Measurements from ENCODE around the gene BAZ2B. TPM values are rescaled to one million over a fixed set of nuclear protein-coding genes. Genes with fewer than 3 reads are reported as not detected.

Gene BAZ2B
- total and polyA plus RNA-seq, 9 of the 15 experiments (the other 6 are each of a cell fraction or from before 2014, with no cell fraction given) = 7.5 to 38.6 (median 19.8) TPM

DNA sequence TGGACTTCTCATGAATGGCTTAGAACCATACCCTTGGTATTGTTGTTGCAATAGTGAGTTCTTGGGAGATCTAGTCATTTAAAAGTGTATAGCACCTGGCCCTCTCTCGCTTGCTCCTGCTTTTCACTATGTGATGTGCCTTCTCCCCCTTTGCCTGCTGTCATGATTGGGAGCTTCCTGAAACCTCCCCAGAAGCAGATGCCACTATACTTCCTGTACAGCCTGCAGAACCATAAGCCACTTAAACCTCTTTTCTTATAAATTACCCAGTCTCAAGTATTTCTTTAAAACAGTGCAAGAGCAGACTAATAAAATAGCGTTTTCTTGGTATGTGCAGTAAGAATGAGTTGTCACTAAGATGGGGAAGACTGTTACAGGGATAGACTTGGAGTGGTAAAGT lies 31.6 kb downstream of the BAZ2B start:
- H3K27ac ChIP-seq (ENCODE audit: extremely low read depth, low read depth, low read length) = no peak overlapping the region
- FAIRE-seq (no peak), ATAC-seq (peak; percentile 40; the same call in 1 of the 3 replicates), DNase-seq (ENCODE audit: extremely low read depth in 1 of 4, low spot score in 3 of 4) (no peak)
- ChIA-PET POLR2A (no interaction called here), CTCF (ENCODE audit: low intra/inter-chr PET ratio) (no interaction called here)
- BruUV-seq (replicated peaks) = no TSS peak
- H3K4me1 ChIP-seq (replicated peaks in 1 of 2; ENCODE audit: control insufficient read depth in 2 of 2, insufficient read depth in 2 of 2, low read length in 2 of 2) = no peaks in the 10 kb centered on the region
- no peaks in the 10 kb centered on the region for H4K20me1 ChIP-seq (replicated peaks; ENCODE audit: control insufficient read depth, insufficient read depth, low read length)
- H3K9me3 ChIP-seq (replicated peaks; ENCODE audit: control insufficient read depth, insufficient read depth, low read depth, low read length) = no peaks in the 10 kb centered on the region
- H3K4me2 ChIP-seq (ENCODE audit: insufficient read depth, low read length) = no peak overlapping the region
- TF ChIP-seq ZNF764 (CRISPR knock-in tag; IDR thresholded peaks at IDR 0.05; ENCODE audit: low read depth) (no peak), PYGO2 (tag; IDR thresholded peaks at IDR 0.05) (no peak), ZFPM2 (CRISPR knock-in tag; IDR thresholded peaks at IDR 0.05) (no peak), ETV5 (CRISPR knock-in tag; IDR thresholded peaks at IDR 0.05; ENCODE audit: low read depth) (no peak)
- TF ChIP-seq, protein P1, sequence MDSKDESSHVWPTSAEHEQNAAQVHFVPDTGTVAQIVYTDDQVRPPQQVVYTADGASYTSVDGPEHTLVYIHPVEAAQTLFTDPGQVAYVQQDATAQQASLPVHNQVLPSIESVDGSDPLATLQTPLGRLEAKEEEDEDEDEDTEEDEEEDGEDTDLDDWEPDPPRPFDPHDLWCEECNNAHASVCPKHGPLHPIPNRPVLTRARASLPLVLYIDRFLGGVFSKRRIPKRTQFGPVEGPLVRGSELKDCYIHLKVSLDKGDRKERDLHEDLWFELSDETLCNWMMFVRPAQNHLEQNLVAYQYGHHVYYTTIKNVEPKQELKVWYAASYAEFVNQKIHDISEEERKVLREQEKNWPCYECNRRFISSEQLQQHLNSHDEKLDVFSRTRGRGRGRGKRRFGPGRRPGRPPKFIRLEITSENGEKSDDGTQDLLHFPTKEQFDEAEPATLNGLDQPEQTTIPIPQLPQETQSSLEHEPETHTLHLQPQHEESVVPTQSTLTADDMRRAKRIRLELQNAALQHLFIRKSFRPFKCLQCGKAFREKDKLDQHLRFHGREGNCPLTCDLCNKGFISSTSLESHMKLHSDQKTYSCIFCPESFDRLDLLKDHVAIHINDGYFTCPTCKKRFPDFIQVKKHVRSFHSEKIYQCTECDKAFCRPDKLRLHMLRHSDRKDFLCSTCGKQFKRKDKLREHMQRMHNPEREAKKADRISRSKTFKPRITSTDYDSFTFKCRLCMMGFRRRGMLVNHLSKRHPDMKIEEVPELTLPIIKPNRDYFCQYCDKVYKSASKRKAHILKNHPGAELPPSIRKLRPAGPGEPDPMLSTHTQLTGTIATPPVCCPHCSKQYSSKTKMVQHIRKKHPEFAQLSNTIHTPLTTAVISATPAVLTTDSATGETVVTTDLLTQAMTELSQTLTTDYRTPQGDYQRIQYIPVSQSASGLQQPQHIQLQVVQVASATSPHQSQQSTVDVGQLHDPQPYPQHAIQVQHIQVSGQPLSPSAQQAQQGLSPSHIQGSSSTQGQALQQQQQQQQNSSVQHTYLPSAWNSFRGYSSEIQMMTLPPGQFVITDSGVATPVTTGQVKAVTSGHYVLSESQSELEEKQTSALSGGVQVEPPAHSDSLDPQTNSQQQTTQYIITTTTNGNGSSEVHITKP (IDR thresholded peaks at IDR 0.05; ENCODE audit: partially characterized antibody) = peak; percentile 47
- TF ChIP-seq, protein P2, sequence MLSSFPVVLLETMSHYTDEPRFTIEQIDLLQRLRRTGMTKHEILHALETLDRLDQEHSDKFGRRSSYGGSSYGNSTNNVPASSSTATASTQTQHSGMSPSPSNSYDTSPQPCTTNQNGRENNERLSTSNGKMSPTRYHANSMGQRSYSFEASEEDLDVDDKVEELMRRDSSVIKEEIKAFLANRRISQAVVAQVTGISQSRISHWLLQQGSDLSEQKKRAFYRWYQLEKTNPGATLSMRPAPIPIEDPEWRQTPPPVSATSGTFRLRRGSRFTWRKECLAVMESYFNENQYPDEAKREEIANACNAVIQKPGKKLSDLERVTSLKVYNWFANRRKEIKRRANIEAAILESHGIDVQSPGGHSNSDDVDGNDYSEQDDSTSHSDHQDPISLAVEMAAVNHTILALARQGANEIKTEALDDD (IDR thresholded peaks at IDR 0.05) = no peak
- intact Hi-C loops (cut with micrococcal nuclease) (no loop called here), in situ Hi-C loops (cut with MboI) (no loop called here)
- H2AFZ ChIP-seq (ENCODE audit: low read depth, low read length) = no peak overlapping the region
- no peaks in the 10 kb centered on the region for H3K27me3 ChIP-seq (ENCODE audit: control insufficient read depth in 2 of 2, insufficient read depth in 2 of 2, low read length in 2 of 2)
- H3K9ac ChIP-seq (ENCODE audit: insufficient read depth in 1 of 2, low read depth in 2 of 2, low read length in 2 of 2) = no peak overlapping the region
- no peaks in the 10 kb centered on the region for H3K9me1 ChIP-seq (ENCODE audit: control insufficient read depth, insufficient read depth, low read length)
- no peaks in the 10 kb centered on the region for H3K36me3 ChIP-seq (ENCODE audit: control insufficient read depth, insufficient read depth, low read length)
- 47% methylated on average over 2 of the region's 2 CpGs for WGBS (ENCODE audit: insufficient coverage, low coverage, missing lambda C conversion rate)
- no peak overlapping the region for H3K4me3 ChIP-seq
- no peaks in the 10 kb centered on the region for H3K79me2 ChIP-seq (ENCODE audit: control insufficient read depth, insufficient read depth, low read length)

Measured in K562 (cell line).